Left ventricle myocardium inferior (tissue), 1 donor: ENCODE data around the gene MEF2A. TPM values are rescaled to one million over a fixed set of nuclear protein-coding genes. Genes with fewer than 3 reads are reported as not detected.

Experiments
- DNase-seq: peaks from one replicate; pipeline ENCODE4 v3.0.0-alpha.2; 2020
- H3K27ac ChIP-seq: fragments of 200-600 bp; replicated peaks from 2 replicates; pipeline ENCODE4 v1.8.0; 2021
- H3K27me3 ChIP-seq: fragments of 200-600 bp; 2 replicates; pipeline ENCODE4 v1.8.0; 2021; ENCODE audit warnings: low read depth
- H3K36me3 ChIP-seq: fragments of 200-600 bp; 2 replicates; pipeline ENCODE4 v1.8.0; 2021
- H3K4me1 ChIP-seq: fragments of 200-600 bp; 2 replicates; pipeline ENCODE4 v1.8.0; 2021
- H3K4me3 ChIP-seq: fragments of 200-600 bp; 2 replicates; pipeline ENCODE4 v1.8.0; 2021; ENCODE audit warnings: mild to moderate bottlenecking, moderate library complexity
- H3K9me3 ChIP-seq: fragments of 200-600 bp; replicated peaks from 2 replicates; pipeline ENCODE4 v1.8.0; 2021
- intact Hi-C: fragments of 100-400 bp; cut with micrococcal nuclease; formaldehyde crosslinking; loops from one replicate; pipeline ENCODE4 v1.11.0; 2022
- total RNA-seq: library from RNA; stranded (reverse); fragmentation: NEBNext Ultra II Directional; extraction: Animal tissue kit (Norgen Biotek cat#: 25700); gene quantifications from one replicate; pipeline ENCODE4 v1.2.1, GENCODE V29; 2021
- TF ChIP-seq, protein P1 (sequence below): fragments of 200-600 bp; IDR thresholded peaks from 2 replicates; pipeline ENCODE4 v1.8.0; 2021; ENCODE audit warnings: antibody characterized with exemption, mild to moderate bottlenecking, borderline replicate concordance
- donor health status: DM: no; HTN: yes; CAD: no; lungs with severe emphysema.

The MEF2A gene
- total RNA-seq, 1 donor from 2014 or later: 152 TPM

DNA sequence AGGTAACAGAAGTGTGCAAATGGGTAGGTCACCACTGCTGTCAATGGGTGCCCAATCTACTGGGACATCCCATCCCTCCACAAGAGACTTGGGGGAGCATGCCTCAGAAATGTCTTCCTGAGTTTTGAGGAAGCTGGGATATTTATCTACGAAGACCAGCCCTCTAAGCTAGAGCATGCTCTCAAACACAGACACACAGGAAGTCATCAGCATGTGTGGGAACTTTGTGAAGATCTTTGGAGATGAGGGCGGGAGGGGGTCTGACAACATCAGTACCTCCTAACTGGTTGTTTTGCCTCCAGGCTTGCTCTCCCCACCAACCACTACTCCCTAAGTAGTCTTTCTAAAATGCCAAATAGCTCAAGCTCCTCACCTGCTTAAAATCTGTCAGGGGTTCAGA, 3.5 kb upstream of the MEF2A start:
- no peak overlapping the region for H3K4me3 ChIP-seq
- H3K4me1 ChIP-seq: peaks cover 25% of the 10 kb centered on the region
- TF ChIP-seq, protein P1, sequence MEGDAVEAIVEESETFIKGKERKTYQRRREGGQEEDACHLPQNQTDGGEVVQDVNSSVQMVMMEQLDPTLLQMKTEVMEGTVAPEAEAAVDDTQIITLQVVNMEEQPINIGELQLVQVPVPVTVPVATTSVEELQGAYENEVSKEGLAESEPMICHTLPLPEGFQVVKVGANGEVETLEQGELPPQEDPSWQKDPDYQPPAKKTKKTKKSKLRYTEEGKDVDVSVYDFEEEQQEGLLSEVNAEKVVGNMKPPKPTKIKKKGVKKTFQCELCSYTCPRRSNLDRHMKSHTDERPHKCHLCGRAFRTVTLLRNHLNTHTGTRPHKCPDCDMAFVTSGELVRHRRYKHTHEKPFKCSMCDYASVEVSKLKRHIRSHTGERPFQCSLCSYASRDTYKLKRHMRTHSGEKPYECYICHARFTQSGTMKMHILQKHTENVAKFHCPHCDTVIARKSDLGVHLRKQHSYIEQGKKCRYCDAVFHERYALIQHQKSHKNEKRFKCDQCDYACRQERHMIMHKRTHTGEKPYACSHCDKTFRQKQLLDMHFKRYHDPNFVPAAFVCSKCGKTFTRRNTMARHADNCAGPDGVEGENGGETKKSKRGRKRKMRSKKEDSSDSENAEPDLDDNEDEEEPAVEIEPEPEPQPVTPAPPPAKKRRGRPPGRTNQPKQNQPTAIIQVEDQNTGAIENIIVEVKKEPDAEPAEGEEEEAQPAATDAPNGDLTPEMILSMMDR: no peak
- intact Hi-C loops: loop anchor here (10.0 kb wide), 1 partner anchor 143 kb away; no protein-coding TSS in a partner anchor
- no peaks in the 10 kb centered on the region for H3K36me3 ChIP-seq
- H3K9me3 ChIP-seq: no peaks in the 10 kb centered on the region
- H3K27me3 ChIP-seq: no peaks in the 10 kb centered on the region
- no peak overlapping the region for H3K27ac ChIP-seq
- DNase-seq: no peak

- no peaks in the 10 kb centered on the region for H3K36me3 ChIP-seq
- no peaks in the 10 kb centered on the region for H3K27me3 ChIP-seq
- no peaks in the 10 kb centered on the region for H3K9me3 ChIP-seq
- peak overlapping the region; percentile 100 for H3K27ac ChIP-seq
- peaks cover 45% of the 10 kb centered on the region for H3K4me1 ChIP-seq
- intact Hi-C loops: loop anchor here (10.0 kb wide), 1 partner anchor 140 kb away; no protein-coding TSS in a partner anchor
- DNase-seq: no peak
- peak overlapping the region; percentile 83 for H3K4me3 ChIP-seq
- TF ChIP-seq, protein P1: no peak
These were observed 1.3 kb upstream of the MEF2A start for GRCh38 chr15:99564221-99565048.

- no peaks in the 10 kb centered on the region for H3K9me3 ChIP-seq
- peak overlapping the region; percentile 100 for H3K27ac ChIP-seq
- H3K4me3 ChIP-seq: peak overlapping the region; percentile 83
- H3K4me1 ChIP-seq: peaks cover 50% of the 10 kb centered on the region
- intact Hi-C loops: loop anchor here (10.0 kb wide), 1 partner anchor 140 kb away; no protein-coding TSS in a partner anchor
- no peaks in the 10 kb centered on the region for H3K27me3 ChIP-seq
- TF ChIP-seq, protein P1: no peak
- no peak for DNase-seq
- no peaks in the 10 kb centered on the region for H3K36me3 ChIP-seq
These were observed 810 bp upstream of the MEF2A start for GRCh38 chr15:99565049-99565298.

- Histone ChIP-seq H3K4me1 (peaks cover 64% of the 10 kb centered on the region), H3K27me3 (no peaks in the 10 kb centered on the region), H3K36me3 (no peaks in the 10 kb centered on the region), H3K9me3 (no peaks in the 10 kb centered on the region), H3K27ac (peak overlapping the region; percentile 100), H3K4me3 (peak overlapping the region; percentile 83)
- TF ChIP-seq, protein P1: no peak
- peak; percentile 50 for DNase-seq
- intact Hi-C loops: loop anchor here (10.0 kb wide), 1 partner anchor 138 kb away; no protein-coding TSS in a partner anchor
These were observed 543 bp downstream of the MEF2A start for GRCh38 chr15:99566157-99566897.

DNA sequence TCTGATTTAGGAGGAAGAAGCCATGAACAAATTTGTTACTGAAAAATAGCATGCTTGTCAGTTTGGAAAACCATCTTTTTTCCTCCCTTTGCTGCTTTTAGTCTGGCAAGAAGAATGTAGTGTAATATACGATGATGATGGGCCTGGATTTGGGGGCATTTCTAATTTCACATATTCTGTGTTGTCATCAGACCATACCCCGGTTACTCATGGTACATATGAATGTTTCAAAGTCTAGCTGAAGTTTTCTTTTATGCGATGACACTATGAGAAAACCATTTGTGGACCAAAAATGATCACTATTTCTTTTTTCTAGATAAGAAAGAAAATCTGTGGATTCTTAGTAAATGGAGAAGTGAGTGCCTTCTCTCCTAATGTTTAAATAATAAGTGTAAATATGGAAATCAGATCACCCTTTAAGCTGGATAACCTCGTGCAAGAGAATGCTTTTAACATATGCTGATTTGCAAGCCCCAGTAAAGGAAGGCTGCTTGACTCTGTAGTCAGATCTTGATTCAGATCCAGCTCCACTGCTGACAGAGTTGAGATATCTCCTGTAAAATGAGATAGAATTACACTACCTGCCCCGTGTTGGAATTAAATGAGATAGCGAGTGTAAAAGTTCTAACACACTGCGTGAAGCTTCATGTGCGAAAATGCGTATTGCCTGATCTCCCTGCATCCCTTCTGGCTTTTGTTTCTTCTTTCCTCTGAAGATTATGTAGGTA, 3.0 kb downstream of the MEF2A start:
- TF ChIP-seq, protein P1: no peak
- intact Hi-C loops: loop anchor here (10.0 kb wide), 1 partner anchor 136 kb away; no protein-coding TSS in a partner anchor
- Histone ChIP-seq H3K36me3 (no peaks in the 10 kb centered on the region), H3K9me3 (no peaks in the 10 kb centered on the region), H3K27ac (peak overlapping the region; percentile 100), H3K4me3 (peak overlapping the region; percentile 83), H3K27me3 (no peaks in the 10 kb centered on the region), H3K4me1 (peaks cover 87% of the 10 kb centered on the region)
- no peak for DNase-seq
